PC-9 (cell line): ENCODE data around the gene ARHGEF7. TPM values are rescaled to one million over a fixed set of nuclear protein-coding genes. Genes with fewer than 3 reads are reported as not detected.

ENCODE experiments used
- BruUV-seq: library from RNA; stranded (reverse); fragments of 400-500 nt; replicated peaks from 2 replicates; lab custom pipeline; 2021; lab: Mats Ljungman, UMichigan
- CTCF ChIA-PET: fragments of 300-600 bp; sonication (Branson Sonifier 250); formaldehyde crosslinking; loops from one replicate; lab custom pipeline; 2022; ENCODE audit warnings: antibody characterized with exemption; lab: Charles Lee
- POLR2A ChIA-PET: fragments of 300-600 bp; sonication (Branson Sonifier 250); formaldehyde crosslinking; loops from one replicate; lab custom pipeline; 2022; ENCODE audit warnings: antibody characterized with exemption; ENCODE audit not compliant: unreplicated experiment; lab: Charles Lee
- DNase-seq, 2 experiments: peaks; one replicate each; pipeline versions ENCODE4 v3.0.0 to v3.0.0-alpha.2; 2015 to 2022; ENCODE audit warnings: mixed read lengths in 1 of 2
- H2AFZ ChIP-seq: fragments of 200-600 bp; sonication (generic); 2 replicates; pipeline ENCODE4 v1.8.1; 2017; ENCODE audit warnings: antibody characterized with exemption
- H3F3A ChIP-seq: fragments of 200-600 bp; sonication (generic); 2 replicates; pipeline ENCODE4 v1.8.1; 2017; ENCODE audit warnings: antibody characterized with exemption, mild to moderate bottlenecking, low read depth; ENCODE audit not compliant: insufficient read depth
- H3K27ac ChIP-seq: fragments of 200-600 bp; sonication (generic); 2 replicates; pipeline ENCODE4 v1.6.1; 2016; ENCODE audit warnings: mixed run types
- H3K27me3 ChIP-seq: fragments of 200-600 bp; sonication (generic); 2 replicates; pipeline ENCODE4 v1.6.1; 2016; ENCODE audit warnings: low read depth, mixed run types; ENCODE audit not compliant: insufficient read depth
- H3K36me3 ChIP-seq: fragments of 200-600 bp; sonication (generic); 2 replicates; pipeline ENCODE4 v1.6.1; 2016; ENCODE audit warnings: low read depth, mixed run types
- H3K4me1 ChIP-seq: fragments of 200-600 bp; sonication (generic); replicated peaks from 2 replicates; pipeline ENCODE4 v1.6.1; 2016; ENCODE audit warnings: mixed run types; ENCODE audit not compliant: insufficient read depth
- H3K4me2 ChIP-seq: fragments of 200-600 bp; sonication (generic); 2 replicates; pipeline ENCODE4 v1.6.1; 2017; ENCODE audit warnings: mixed run types
- H3K4me3 ChIP-seq: fragments of 200-600 bp; sonication (generic); 2 replicates; pipeline ENCODE4 v1.6.1; 2016; ENCODE audit warnings: mixed run types
- H3K79me2 ChIP-seq: fragments of 200-600 bp; sonication (generic); 2 replicates; pipeline ENCODE4 v1.6.1; 2017; ENCODE audit warnings: low read depth, mixed run types
- H3K9me2 ChIP-seq: fragments of 200-600 bp; sonication (generic); 2 replicates; pipeline ENCODE4 v1.8.1; 2017; ENCODE audit warnings: mild to moderate bottlenecking; ENCODE audit not compliant: insufficient read depth
- H3K9me3 ChIP-seq: fragments of 200-600 bp; sonication (generic); 2 replicates; pipeline ENCODE4 v1.8.1; 2016; ENCODE audit warnings: low read depth; ENCODE audit not compliant: insufficient read depth
- H4K20me1 ChIP-seq: fragments of 200-600 bp; sonication (generic); 2 replicates; pipeline ENCODE4 v1.8.1; 2017; ENCODE audit not compliant: insufficient read depth
- CTCF ChIP-seq: fragments of 200-600 bp; sonication (generic); conservative IDR thresholded peaks from 2 replicates; pipeline ENCODE4 v1.6.1; 2017; ENCODE audit warnings: mixed run types, antibody characterized with exemption, mild to moderate bottlenecking, moderate library complexity
- EZH2 ChIP-seq: fragments of 200-600 bp; sonication (generic); IDR thresholded peaks from 2 replicates; pipeline ENCODE4 v1.8.0; 2017; ENCODE audit warnings: antibody characterized with exemption, low read depth
- intact Hi-C: fragments of 100-400 bp; cut with micrococcal nuclease; formaldehyde crosslinking; loops from one replicate; pipeline ENCODE4 v1.10.0; 2022; ENCODE audit not compliant: unreplicated experiment
- total RNA-seq: library from RNA; stranded (reverse); gene quantifications from 2 replicates; pipeline ENCODE4 v1.2.3, GENCODE V29; 2021

ARHGEF7 gene
- total RNA-seq, 1 experiment from 2014 or later, result 37.0 TPM

GRCh38 chr13:111177081-111177711 lies 62.1 kb downstream of the ARHGEF7 start:
- H3K4me2 ChIP-seq, result no peak overlapping the region
- H4K20me1 ChIP-seq, result peaks cover 50% of the 10 kb centered on the region
- H3K9me3 ChIP-seq, result no peaks in the 10 kb centered on the region
- H3K4me1 ChIP-seq, result no peaks in the 10 kb centered on the region
- H3K9me2 ChIP-seq, result no peaks in the 10 kb centered on the region
- intact Hi-C loops, result no loop called here
- ChIA-PET POLR2A (no interaction called here), CTCF (no interaction called here)
- H3K79me2 ChIP-seq, result peaks cover 21% of the 10 kb centered on the region; the same call in 1 of the 2 replicates
- no peak overlapping the region for H3K4me3 ChIP-seq
- BruUV-seq, result no TSS peak
- H3K27ac ChIP-seq, result no peak overlapping the region
- 0 out of 2 replicates have a peak, but pooled peaks cover 3% of the 10 kb centered on the region for H3K36me3 ChIP-seq
- H3K27me3 ChIP-seq, result no peaks in the 10 kb centered on the region
- no peaks in the 10 kb centered on the region for H3F3A ChIP-seq
- TF ChIP-seq CTCF (no peak), EZH2 (no peak)
- peak in 1 of 2 experiments; percentile 13 for DNase-seq
- no peak overlapping the region for H2AFZ ChIP-seq

- H3K79me2 ChIP-seq, result peaks cover 26% of the 10 kb centered on the region; the same call in 1 of the 2 replicates
- peak in 1 of 2 experiments; percentile 35 for DNase-seq
- CTCF ChIA-PET, result no interaction called here
- TF ChIP-seq CTCF (no peak), EZH2 (no peak)
- POLR2A ChIA-PET, result no interaction called here
- H3K4me1 ChIP-seq, result no peaks in the 10 kb centered on the region
- H3K36me3 ChIP-seq, result 0 out of 2 replicates have a peak, but pooled peaks cover 3% of the 10 kb centered on the region
- peaks cover 53% of the 10 kb centered on the region for H4K20me1 ChIP-seq
- H3K4me3 ChIP-seq, result no peak overlapping the region
- H2AFZ ChIP-seq, result no peak overlapping the region
- H3K4me2 ChIP-seq, result no peak overlapping the region
- H3F3A ChIP-seq, result no peaks in the 10 kb centered on the region
- H3K9me2 ChIP-seq, result no peaks in the 10 kb centered on the region
- no peak overlapping the region for H3K27ac ChIP-seq
- no TSS peak for BruUV-seq
- H3K27me3 ChIP-seq, result no peaks in the 10 kb centered on the region
- intact Hi-C loops, result no loop called here
- no peaks in the 10 kb centered on the region for H3K9me3 ChIP-seq
Observed at GRCh38 chr13:111177921-111178320, 62.8 kb downstream of the ARHGEF7 start.

GRCh38 chr13:111178402-111178801 lies 63.3 kb downstream of the ARHGEF7 start:
- H2AFZ ChIP-seq, result no peak overlapping the region
- no peak for TF ChIP-seq CTCF
- no peak for TF ChIP-seq EZH2
- BruUV-seq, result no TSS peak
- no peaks in the 10 kb centered on the region for H3F3A ChIP-seq
- no peak overlapping the region for H3K4me2 ChIP-seq
- no peak overlapping the region for H3K4me3 ChIP-seq
- peaks cover 28% of the 10 kb centered on the region for H3K79me2 ChIP-seq
- 0 out of 2 replicates have a peak, but pooled peaks cover 3% of the 10 kb centered on the region for H3K36me3 ChIP-seq
- intact Hi-C loops, result no loop called here
- no peak for DNase-seq
- POLR2A ChIA-PET, result no interaction called here
- no peaks in the 10 kb centered on the region for H3K4me1 ChIP-seq
- H3K9me2 ChIP-seq, result no peaks in the 10 kb centered on the region
- H3K27me3 ChIP-seq, result no peaks in the 10 kb centered on the region
- CTCF ChIA-PET, result no interaction called here
- H4K20me1 ChIP-seq, result peaks cover 57% of the 10 kb centered on the region
- H3K9me3 ChIP-seq, result no peaks in the 10 kb centered on the region
- no peak overlapping the region for H3K27ac ChIP-seq
